B cell (primary cell): Measurements from ENCODE around the gene SLC25A21.

Experiments used
- CTCF ChIP-seq: fragments of 200-600 bp; IDR thresholded peaks from one replicate; pipeline ENCODE4 v1.8.0; 2022; ENCODE audit warnings: antibody characterized with exemption, mild to moderate bottlenecking
- EZH2 ChIP-seq: IDR thresholded peaks from 2 replicates; pipeline ENCODE4 v1.6.1; 2012; ENCODE audit warnings: borderline replicate concordance, low read depth, mild to moderate bottlenecking, moderate library complexity, low read length; ENCODE audit not compliant: insufficient read depth, poor library complexity, severe bottlenecking

- TF ChIP-seq CTCF, result no peak
- TF ChIP-seq EZH2, result no peak
These were observed 464.8 kb downstream of the SLC25A21 start for GRCh38 chr14:36707570-36707969.
